Mucosa of gallbladder (tissue), 1 donor: Measurements from ENCODE around the gene NEIL1. TPM values are rescaled to one million over a fixed set of nuclear protein-coding genes. Genes with fewer than 3 reads are reported as not detected.
A peak's percentile ranks its signal among the peaks of the same experiment; 100 is the strongest.

Experiments
- DNase-seq: peaks from one replicate; pipeline ENCODE4 v3.0.0-alpha.2; 2020; ENCODE audit warnings: low spot score
- total RNA-seq: library from RNA; stranded (reverse); gene quantifications from one replicate; pipeline ENCODE4 v1.2.1, GENCODE V29; 2021
- donor health status: DM: no; HTN: no; CAD: no.

The NEIL1 gene
- total RNA-seq, 1 donor from 2014 or later, result 67.7 TPM

GRCh38 chr15:75356517-75356916 lies 9.7 kb downstream of the NEIL1 start:
- no peak for DNase-seq

- DNase-seq, result no peak
These were observed 11.3 kb downstream of the NEIL1 start for GRCh38 chr15:75357976-75358673.

- no peak for DNase-seq
These were observed 12.1 kb downstream of the NEIL1 start for GRCh38 chr15:75358771-75359536.

GRCh38 chr15:75359537-75360250 lies 12.9 kb downstream of the NEIL1 start:
- DNase-seq, result no peak

GRCh38 chr15:75360391-75360790 lies 13.6 kb downstream of the NEIL1 start:
- no peak for DNase-seq

- DNase-seq, result no peak
These were observed 14.0 kb downstream of the NEIL1 start for GRCh38 chr15:75360856-75361255.

- DNase-seq, result no peak
These were observed 14.6 kb downstream of the NEIL1 start for GRCh38 chr15:75361361-75361988.

GRCh38 chr15:75361989-75362641 lies 15.3 kb downstream of the NEIL1 start:
- DNase-seq, result no peak

GRCh38 chr15:75362642-75363249 lies 15.9 kb downstream of the NEIL1 start:
- DNase-seq, result no peak

GRCh38 chr15:75363786-75364185 lies 16.9 kb downstream of the NEIL1 start:
- no peak for DNase-seq

- no peak for DNase-seq
These were observed 18.0 kb downstream of the NEIL1 start for GRCh38 chr15:75364881-75365280.

GRCh38 chr15:75366163-75366562 lies 19.3 kb downstream of the NEIL1 start:
- no peak for DNase-seq

GRCh38 chr15:75367006-75367405 lies 20.2 kb downstream of the NEIL1 start:
- no peak for DNase-seq

GRCh38 chr15:75367406-75367912 lies 20.6 kb downstream of the NEIL1 start:
- DNase-seq, result no peak

- DNase-seq, result peak; percentile 95
These were observed 21.3 kb downstream of the NEIL1 start, which contains the start of gene MAN2C1 for GRCh38 chr15:75367913-75368688. TSS of gene MAN2C1 (minus strand) at chr15:75368607. CDS start at chr15:75368583, 24 bp downstream.

GRCh38 chr15:75368689-75369239 lies 21.9 kb downstream of the NEIL1 start:
- no peak for DNase-seq

- DNase-seq, result no peak
These were observed 23.2 kb downstream of the NEIL1 start for GRCh38 chr15:75369897-75370581.

GRCh38 chr15:75371486-75371885 lies 24.6 kb downstream of the NEIL1 start:
- DNase-seq, result no peak
